Keratinocyte (primary cell): ENCODE data around the gene ZNF467.

Experiments used
- EZH2 ChIP-seq: IDR thresholded peaks from one replicate; pipeline ENCODE4 v1.6.1; 2012; ENCODE audit warnings: inconsistent platforms, mild to moderate bottlenecking, low read length, moderate library complexity
- TF ChIP-seq, protein P1 (sequence below), 3 experiments: IDR thresholded peaks in 1 of 3; conservative IDR thresholded peaks in 1 of 3; optimal IDR thresholded peaks in 1 of 3; 2 replicates in 2 of 3; 3 replicates in 1 of 3; pipeline versions ENCODE3 to v1.5.1; 2011; ENCODE audit warnings: low read length in 3 of 3, mild to moderate bottlenecking in 3 of 3, moderate library complexity in 2 of 3, control low read depth in 1 of 3, inconsistent platforms in 1 of 3; ENCODE audit not compliant: insufficient read depth in 2 of 3; ENCODE audit errors: extremely low read depth in 1 of 3

DNA sequence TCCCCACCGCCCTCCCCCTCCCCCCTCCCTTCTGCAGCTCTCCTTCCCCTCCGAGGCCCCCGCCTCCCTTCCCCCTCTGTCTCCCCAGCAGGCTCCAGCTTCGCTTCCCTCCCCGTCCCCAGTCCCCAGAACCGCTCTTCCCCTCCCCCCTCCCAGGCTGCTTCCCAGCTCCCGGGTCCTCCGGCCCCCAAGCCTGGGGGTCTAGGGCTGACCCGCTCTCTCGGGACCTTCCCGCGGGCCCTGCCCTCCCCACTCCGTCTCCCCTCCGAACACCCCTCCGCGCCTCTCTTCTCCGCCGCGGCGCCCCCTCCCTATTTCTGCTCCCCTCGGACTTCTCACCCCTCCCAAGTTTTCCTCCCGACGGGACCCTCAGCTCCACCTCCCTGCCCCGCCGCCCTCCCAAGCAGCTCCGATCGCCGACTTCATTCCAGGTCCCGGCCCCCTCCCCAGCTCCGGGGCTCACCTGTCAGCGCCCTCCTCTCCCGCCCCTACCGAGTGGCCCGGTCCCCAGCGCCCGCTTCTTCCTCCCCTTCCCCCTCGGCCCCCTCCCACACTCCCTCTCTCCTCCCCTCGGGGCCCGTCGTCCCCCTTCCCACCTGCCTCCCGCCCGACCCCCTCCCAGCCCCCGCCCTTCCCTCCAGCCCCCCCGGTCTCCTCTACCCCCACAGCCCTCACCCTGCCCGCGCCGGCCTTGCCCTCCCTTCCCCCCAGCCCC is 990 bp downstream of the ZNF467 start:
- TF ChIP-seq, protein P1, sequence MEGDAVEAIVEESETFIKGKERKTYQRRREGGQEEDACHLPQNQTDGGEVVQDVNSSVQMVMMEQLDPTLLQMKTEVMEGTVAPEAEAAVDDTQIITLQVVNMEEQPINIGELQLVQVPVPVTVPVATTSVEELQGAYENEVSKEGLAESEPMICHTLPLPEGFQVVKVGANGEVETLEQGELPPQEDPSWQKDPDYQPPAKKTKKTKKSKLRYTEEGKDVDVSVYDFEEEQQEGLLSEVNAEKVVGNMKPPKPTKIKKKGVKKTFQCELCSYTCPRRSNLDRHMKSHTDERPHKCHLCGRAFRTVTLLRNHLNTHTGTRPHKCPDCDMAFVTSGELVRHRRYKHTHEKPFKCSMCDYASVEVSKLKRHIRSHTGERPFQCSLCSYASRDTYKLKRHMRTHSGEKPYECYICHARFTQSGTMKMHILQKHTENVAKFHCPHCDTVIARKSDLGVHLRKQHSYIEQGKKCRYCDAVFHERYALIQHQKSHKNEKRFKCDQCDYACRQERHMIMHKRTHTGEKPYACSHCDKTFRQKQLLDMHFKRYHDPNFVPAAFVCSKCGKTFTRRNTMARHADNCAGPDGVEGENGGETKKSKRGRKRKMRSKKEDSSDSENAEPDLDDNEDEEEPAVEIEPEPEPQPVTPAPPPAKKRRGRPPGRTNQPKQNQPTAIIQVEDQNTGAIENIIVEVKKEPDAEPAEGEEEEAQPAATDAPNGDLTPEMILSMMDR (optimal IDR thresholded peaks at IDR 0.05 in 1 of 3, IDR thresholded peaks at IDR 0.05 in 1 of 3, conservative IDR thresholded peaks at IDR 0.05 in 1 of 3; ENCODE audit: extremely low read depth in 1 of 3, insufficient read depth in 2 of 3, low read length in 3 of 3) = no peak
- no peak for TF ChIP-seq EZH2
